ENCODE data around the gene ABI3BP. TPM values are rescaled to one million over a fixed set of nuclear protein-coding genes. Genes with fewer than 3 reads are reported as not detected.

ABI3BP gene
- total and polyA plus RNA-seq, 4 donors: 1.9 to 4.2 (median 2.4) TPM

DNA sequence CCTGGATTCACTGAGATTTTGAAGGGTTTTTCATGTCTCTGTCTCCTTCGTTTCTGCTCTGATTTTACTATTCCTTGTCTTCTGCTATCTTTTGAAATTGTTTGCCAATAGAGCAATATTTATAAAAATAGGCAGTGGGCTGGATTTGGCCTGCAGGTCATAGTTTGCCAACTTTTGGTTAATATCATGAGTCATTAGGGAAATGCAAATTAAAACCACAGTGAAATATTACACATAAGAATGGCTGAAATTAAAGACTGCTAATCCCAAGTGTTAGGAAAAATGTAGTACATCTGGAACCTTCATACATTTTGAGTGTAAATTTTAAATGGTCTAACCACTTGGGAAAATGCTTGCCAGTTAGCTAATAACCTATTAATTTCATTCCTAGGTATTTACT, 56.3 kb downstream of the ABI3BP start:
- no peaks in the 10 kb centered on the region for H3K36me3 ChIP-seq (ENCODE audit: control insufficient read depth in 4 of 4, insufficient read depth in 3 of 4, low read depth in 1 of 4, low read length in 3 of 4)
- no peaks in the 10 kb centered on the region for H3K9me3 ChIP-seq (ENCODE audit: control insufficient read depth in 4 of 4, low read length in 3 of 4)
- H3K4me3 ChIP-seq (ENCODE audit: low read depth in 1 of 3, low read length in 3 of 3): no peak overlapping the region
- WGBS: 79% methylated on average over 1 of the region's 1 CpG
- DNase-seq (ENCODE audit: low spot score): no peak
- H3K4me1 ChIP-seq (ENCODE audit: control insufficient read depth in 4 of 4, insufficient read depth in 4 of 4, low read length in 3 of 4): no peaks in the 10 kb centered on the region
- no peak overlapping the region for H3K27ac ChIP-seq (ENCODE audit: low read depth in 1 of 2, low read length in 2 of 2)
- H3K9ac ChIP-seq (ENCODE audit: low read depth in 1 of 2, low read length in 2 of 2): no peak overlapping the region
- TF ChIP-seq HNF4A (conservative IDR thresholded peaks at IDR 0.05) (no peak), YY1 (IDR thresholded peaks at IDR 0.05) (no peak), FOXA1 (IDR thresholded peaks at IDR 0.05) (no peak), TAF1 (conservative IDR thresholded peaks at IDR 0.05) (no peak), SP1 (IDR thresholded peaks at IDR 0.05) (no peak), EGR1 (IDR thresholded peaks at IDR 0.05; ENCODE audit: low read depth in 2 of 2) (no peak)
- TF ChIP-seq, protein P1, sequence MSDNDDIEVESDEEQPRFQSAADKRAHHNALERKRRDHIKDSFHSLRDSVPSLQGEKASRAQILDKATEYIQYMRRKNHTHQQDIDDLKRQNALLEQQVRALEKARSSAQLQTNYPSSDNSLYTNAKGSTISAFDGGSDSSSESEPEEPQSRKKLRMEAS (IDR thresholded peaks at IDR 0.05): no peak
- TF ChIP-seq, protein P2, sequence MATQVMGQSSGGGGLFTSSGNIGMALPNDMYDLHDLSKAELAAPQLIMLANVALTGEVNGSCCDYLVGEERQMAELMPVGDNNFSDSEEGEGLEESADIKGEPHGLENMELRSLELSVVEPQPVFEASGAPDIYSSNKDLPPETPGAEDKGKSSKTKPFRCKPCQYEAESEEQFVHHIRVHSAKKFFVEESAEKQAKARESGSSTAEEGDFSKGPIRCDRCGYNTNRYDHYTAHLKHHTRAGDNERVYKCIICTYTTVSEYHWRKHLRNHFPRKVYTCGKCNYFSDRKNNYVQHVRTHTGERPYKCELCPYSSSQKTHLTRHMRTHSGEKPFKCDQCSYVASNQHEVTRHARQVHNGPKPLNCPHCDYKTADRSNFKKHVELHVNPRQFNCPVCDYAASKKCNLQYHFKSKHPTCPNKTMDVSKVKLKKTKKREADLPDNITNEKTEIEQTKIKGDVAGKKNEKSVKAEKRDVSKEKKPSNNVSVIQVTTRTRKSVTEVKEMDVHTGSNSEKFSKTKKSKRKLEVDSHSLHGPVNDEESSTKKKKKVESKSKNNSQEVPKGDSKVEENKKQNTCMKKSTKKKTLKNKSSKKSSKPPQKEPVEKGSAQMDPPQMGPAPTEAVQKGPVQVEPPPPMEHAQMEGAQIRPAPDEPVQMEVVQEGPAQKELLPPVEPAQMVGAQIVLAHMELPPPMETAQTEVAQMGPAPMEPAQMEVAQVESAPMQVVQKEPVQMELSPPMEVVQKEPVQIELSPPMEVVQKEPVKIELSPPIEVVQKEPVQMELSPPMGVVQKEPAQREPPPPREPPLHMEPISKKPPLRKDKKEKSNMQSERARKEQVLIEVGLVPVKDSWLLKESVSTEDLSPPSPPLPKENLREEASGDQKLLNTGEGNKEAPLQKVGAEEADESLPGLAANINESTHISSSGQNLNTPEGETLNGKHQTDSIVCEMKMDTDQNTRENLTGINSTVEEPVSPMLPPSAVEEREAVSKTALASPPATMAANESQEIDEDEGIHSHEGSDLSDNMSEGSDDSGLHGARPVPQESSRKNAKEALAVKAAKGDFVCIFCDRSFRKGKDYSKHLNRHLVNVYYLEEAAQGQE (IDR thresholded peaks at IDR 0.05): no peak
- no peaks in the 10 kb centered on the region for H3K27me3 ChIP-seq (ENCODE audit: control insufficient read depth in 4 of 4, insufficient read depth in 4 of 4, low read length in 3 of 4)

DNA sequence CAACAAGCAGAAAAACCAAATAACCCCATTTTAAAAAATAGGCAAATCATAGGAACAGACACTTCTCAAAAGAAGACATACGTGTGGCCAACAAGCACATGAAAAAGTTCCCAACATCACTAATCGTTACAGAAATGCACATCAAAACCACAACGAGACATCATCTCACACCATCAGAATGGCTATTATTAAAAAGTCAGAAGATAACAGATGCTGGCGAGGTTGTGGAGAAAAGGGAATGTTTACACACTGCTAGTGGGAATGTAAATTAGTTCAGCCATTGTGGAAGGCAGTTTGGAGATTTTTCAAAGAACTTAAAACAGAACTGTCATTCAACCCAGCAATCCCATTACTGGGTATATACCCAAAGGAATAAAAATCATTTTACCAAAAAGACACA, 60.7 kb downstream of the ABI3BP start:
- TF ChIP-seq RXRA (IDR thresholded peaks at IDR 0.05): no peak
- TF ChIP-seq, protein P2 (IDR thresholded peaks at IDR 0.05): no peak
- TF ChIP-seq, protein P1 (IDR thresholded peaks at IDR 0.05): no peak
- TF ChIP-seq EGR1 (IDR thresholded peaks at IDR 0.05; ENCODE audit: low read depth in 2 of 2): no peak
- TF ChIP-seq GABPA (IDR thresholded peaks at IDR 0.05 in 1 of 2, conservative IDR thresholded peaks at IDR 0.05 in 1 of 2): no peak
- TF ChIP-seq NR2F2 (IDR thresholded peaks at IDR 0.05): no peak
- no peaks in the 10 kb centered on the region for H3K27me3 ChIP-seq (ENCODE audit: control insufficient read depth in 4 of 4, insufficient read depth in 4 of 4, low read length in 3 of 4)
- no peaks in the 10 kb centered on the region for H3K9me3 ChIP-seq (ENCODE audit: control insufficient read depth in 4 of 4, low read length in 3 of 4)
- no peak overlapping the region for H3K27ac ChIP-seq (ENCODE audit: low read depth in 1 of 2, low read length in 2 of 2)
- H3K4me3 ChIP-seq (ENCODE audit: low read depth in 1 of 3, low read length in 3 of 3): no peak overlapping the region
- DNase-seq (ENCODE audit: low spot score): no peak
- no peak overlapping the region for H3K9ac ChIP-seq (ENCODE audit: low read depth in 1 of 2, low read length in 2 of 2)
- 86% methylated on average over 4 of the region's 4 CpGs for WGBS
- no peaks in the 10 kb centered on the region for H3K36me3 ChIP-seq (ENCODE audit: control insufficient read depth in 4 of 4, insufficient read depth in 3 of 4, low read depth in 1 of 4, low read length in 3 of 4)
- no peaks in the 10 kb centered on the region for H3K4me1 ChIP-seq (ENCODE audit: control insufficient read depth in 4 of 4, insufficient read depth in 4 of 4, low read length in 3 of 4)
